ACC112 (cell line): ENCODE results near the gene GRAMD4.

ENCODE experiments used
- H2AFZ ChIP-seq: fragments of 200-600 bp; sonication (generic); one replicate; pipeline ENCODE4 v1.6.0; 2017; ENCODE audit warnings: antibody characterized with exemption, low read length; ENCODE audit not compliant: unreplicated experiment
- H3K27ac ChIP-seq: fragments of 200-600 bp; sonication (generic); 2 replicates; pipeline ENCODE4 v1.5.1; 2014; ENCODE audit warnings: low read depth, mild to moderate bottlenecking, antibody characterized with exemption, low read length, moderate library complexity
- H3K27me3 ChIP-seq: fragments of 200-600 bp; sonication (generic); 2 replicates; pipeline ENCODE4 v1.6.1; 2014; ENCODE audit warnings: mild to moderate bottlenecking, antibody characterized with exemption, low read length, moderate library complexity, mixed read lengths; ENCODE audit not compliant: insufficient read depth
- H3K36me3 ChIP-seq: fragments of 200-600 bp; sonication (generic); 2 replicates; pipeline ENCODE4 v1.6.1; 2016; ENCODE audit warnings: mild to moderate bottlenecking, antibody characterized with exemption, low read length, moderate library complexity, mixed read lengths; ENCODE audit not compliant: insufficient read depth
- H3K4me1 ChIP-seq: fragments of 200-600 bp; sonication (generic); one replicate; pipeline ENCODE4 v1.6.1; 2016; ENCODE audit warnings: low read length, mixed read lengths; ENCODE audit not compliant: insufficient read depth, unreplicated experiment, control insufficient read depth
- H3K4me3 ChIP-seq: fragments of 200-600 bp; sonication (generic); 2 replicates; pipeline ENCODE4 v1.5.1; 2014; ENCODE audit warnings: mild to moderate bottlenecking, low read depth, low read length
- H3K79me2 ChIP-seq: fragments of 200-600 bp; sonication (generic); one replicate; pipeline ENCODE4 v1.6.0; 2016; ENCODE audit warnings: low read length; ENCODE audit not compliant: control insufficient read depth, unreplicated experiment, insufficient read depth

The GRAMD4 gene

DNA sequence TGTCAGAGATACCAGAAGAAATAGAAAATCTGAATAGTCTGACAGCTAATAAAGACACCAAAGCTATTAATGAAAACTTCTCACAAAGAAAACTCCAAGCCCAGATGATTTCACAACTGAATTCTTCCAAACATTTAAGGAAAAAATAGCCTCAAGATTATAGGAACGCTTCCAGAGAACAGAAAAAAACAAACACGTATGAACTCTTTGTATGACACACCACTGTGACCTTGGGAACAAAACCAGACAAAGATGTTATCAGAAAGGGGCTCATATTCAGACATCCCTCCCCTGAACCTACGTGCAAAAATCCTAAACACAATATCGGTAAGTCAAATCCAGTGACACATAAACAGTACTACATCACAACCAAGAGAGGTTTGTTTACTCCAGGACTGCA, 94.4 kb downstream of the GRAMD4 start:
- no peaks in the 10 kb centered on the region for H3K36me3 ChIP-seq
- no peak overlapping the region for H2AFZ ChIP-seq
- H3K4me1 ChIP-seq, result no peaks in the 10 kb centered on the region

DNA sequence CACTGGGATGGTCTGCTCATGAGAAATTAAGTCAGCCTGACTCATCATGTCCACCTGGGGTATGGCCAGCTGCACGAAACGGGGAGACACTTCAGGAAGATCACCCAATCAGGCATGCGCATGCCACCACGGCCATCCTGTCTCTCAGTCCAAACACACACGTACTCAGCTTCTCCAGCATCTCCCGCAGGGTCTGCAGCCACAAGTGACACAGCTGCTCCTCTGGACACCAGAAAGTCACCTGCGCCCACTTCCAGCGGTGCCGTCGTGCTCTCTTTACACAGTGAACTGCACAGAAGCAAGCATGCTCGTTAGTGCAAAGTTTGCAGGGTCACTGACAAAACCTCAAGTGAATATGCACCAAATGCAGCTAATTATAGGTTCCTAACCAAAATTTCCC, 99.7 kb downstream of the GRAMD4 start:
- Histone ChIP-seq H3K79me2 (no peaks in the 10 kb centered on the region), H3K27me3 (no peaks in the 10 kb centered on the region), H3K4me3 (no peak overlapping the region), H3K36me3 (no peaks in the 10 kb centered on the region), H3K4me1 (no peaks in the 10 kb centered on the region), H2AFZ (no peak overlapping the region), H3K27ac (no peak overlapping the region)

More for the DNA sequence above, 94.4 kb downstream of the GRAMD4 start:
- Histone ChIP-seq H3K4me3 (no peak overlapping the region), H3K79me2 (no peaks in the 10 kb centered on the region), H3K27ac (no peak overlapping the region), H3K27me3 (no peaks in the 10 kb centered on the region)

DNA sequence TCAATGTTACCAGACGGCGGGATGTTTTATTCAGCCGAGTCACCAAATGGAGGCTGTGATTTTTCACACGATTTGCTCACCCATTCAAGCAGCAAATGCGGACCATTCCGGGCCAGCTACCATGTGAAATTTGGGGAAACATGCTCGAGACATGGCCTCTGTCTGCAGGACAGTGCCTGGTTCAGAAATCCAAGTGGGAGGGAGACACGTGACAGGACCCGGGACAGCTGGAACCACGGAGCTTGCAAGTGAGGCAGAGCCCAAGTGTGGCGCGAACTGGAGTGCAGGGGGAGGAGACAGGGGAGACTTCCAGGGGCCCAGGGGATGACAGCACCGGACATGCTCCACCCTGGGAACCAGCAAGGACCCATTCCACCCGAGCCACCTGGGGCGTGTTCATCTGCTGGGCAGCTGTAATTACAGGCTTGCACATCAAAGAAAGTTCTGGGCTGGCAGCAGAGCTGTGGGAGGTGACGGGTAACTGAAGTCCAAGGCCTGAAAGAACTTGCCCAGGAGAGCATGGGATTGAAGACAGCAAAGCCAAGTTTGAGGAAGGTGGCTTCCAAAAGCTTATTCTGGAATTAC, 101.4 kb downstream of the GRAMD4 start:
- H3K27ac ChIP-seq, result no peak overlapping the region
- H3K4me1 ChIP-seq, result no peaks in the 10 kb centered on the region
- H2AFZ ChIP-seq, result no peak overlapping the region
- H3K27me3 ChIP-seq, result no peaks in the 10 kb centered on the region
- no peak overlapping the region for H3K4me3 ChIP-seq
- no peaks in the 10 kb centered on the region for H3K36me3 ChIP-seq
- H3K79me2 ChIP-seq, result no peaks in the 10 kb centered on the region

DNA sequence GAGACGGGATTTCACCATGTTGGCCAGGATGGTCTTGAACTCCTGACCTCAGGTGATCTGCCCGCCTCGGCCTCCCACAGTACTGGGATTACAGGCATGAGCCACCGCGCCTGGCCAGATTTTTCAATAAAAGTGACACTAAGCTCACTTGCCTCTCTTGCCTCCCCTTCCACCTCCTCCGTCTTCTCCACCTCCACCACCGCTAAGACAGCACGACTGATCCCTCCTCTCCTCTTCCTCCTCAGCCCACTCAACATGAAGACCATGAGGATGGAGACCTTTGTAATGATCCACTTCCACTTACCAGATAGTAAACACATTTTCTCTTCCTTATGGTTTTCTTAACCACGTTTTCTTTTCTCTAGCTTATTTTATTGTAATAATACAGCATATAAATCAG, 103.7 kb downstream of the GRAMD4 start:
- H3K4me1 ChIP-seq, result no peaks in the 10 kb centered on the region
- H2AFZ ChIP-seq, result no peak overlapping the region
- no peak overlapping the region for H3K4me3 ChIP-seq
- H3K79me2 ChIP-seq, result peaks cover 8% of the 10 kb centered on the region
- no peaks in the 10 kb centered on the region for H3K27me3 ChIP-seq
- H3K27ac ChIP-seq, result no peak overlapping the region
- H3K36me3 ChIP-seq, result no peaks in the 10 kb centered on the region

DNA sequence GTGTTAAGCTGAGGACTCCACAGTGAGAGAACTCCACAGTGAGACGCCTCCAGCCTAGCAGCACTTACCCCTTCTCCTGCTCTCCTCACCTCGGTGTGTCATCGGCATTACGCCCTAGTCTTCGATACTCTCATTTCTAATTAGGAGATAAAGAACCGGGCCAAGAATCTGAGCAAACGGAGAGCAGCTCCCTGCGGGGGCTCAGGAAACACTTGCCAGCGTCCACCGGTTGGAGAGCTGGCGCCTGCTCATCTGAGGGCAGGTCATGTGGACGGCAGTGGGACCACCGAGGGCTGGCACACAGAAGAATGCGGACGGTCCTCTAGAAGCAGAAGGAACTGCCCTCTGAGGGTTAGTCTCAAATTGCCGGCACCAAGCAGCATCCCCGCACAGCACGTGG, 104.9 kb downstream of the GRAMD4 start:
- Histone ChIP-seq H2AFZ (no peak overlapping the region), H3K4me1 (no peaks in the 10 kb centered on the region), H3K36me3 (no peaks in the 10 kb centered on the region), H3K27me3 (no peaks in the 10 kb centered on the region), H3K27ac (no peak overlapping the region), H3K4me3 (no peak overlapping the region), H3K79me2 (peaks cover 8% of the 10 kb centered on the region)

DNA sequence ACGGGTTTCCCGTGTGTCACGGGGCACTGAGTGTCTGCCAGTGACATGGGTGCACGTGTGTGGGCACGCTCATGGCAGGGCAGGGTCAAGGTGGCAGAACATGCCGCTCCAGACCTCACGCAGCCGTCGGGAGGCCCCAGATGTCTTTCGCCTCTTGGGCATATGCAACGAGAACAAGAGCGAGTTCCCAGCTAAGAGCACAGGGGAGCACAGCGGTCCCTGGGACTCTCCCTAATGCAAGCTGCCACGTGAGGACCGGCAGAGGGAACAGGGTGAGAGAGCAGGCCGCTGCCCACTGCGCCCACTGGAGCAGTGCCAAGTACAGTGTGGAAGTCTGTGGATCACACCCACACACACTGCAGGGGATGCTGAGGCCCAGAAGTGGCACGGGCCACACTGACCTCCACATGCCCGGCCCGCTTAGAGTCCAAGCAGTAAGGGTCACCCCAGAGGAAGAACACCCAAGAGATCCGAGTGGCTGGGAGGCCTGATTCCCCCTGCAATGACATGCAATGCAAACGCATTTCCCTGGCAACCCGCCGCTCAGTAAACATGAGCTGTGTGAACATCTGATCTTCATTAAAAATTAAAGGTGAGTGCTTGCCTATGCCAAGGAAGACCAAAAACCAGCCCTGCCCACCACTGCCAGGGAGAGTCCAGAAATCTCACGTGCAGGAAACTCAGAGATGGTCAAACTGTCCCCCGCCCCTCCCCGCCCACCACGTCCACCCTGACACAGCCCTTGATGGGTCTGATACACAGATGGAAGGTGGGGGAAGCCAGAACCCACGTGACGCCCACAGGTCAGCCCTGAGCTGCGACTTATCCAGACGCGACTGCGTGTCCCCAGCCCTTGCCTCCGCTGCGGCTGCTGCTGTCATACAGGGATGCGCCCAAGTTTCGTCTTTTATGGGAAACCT, 106.1 kb downstream of the GRAMD4 start:
- Histone ChIP-seq H3K36me3 (no peaks in the 10 kb centered on the region), H3K4me3 (no peak overlapping the region), H3K79me2 (peaks cover 12% of the 10 kb centered on the region), H3K27ac (no peak overlapping the region), H2AFZ (no peak overlapping the region), H3K4me1 (no peaks in the 10 kb centered on the region), H3K27me3 (no peaks in the 10 kb centered on the region)

DNA sequence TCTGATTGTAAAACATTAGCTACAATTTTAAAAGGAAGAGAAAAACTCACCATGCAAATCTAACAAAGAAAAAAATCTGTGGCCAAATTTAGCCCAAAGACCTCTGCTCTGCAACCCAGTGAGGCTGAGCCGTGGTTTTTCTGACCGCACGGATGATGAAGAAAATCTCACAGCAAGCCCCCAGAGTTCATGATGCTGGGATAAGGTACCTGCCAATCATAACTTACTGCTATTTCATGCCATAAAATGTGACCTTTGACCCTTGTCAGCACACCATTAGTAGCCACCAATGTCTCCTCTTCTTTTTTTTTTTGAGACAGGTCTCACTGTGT, 106.8 kb downstream of the GRAMD4 start:
- H3K27ac ChIP-seq, result no peak overlapping the region
- peaks cover 16% of the 10 kb centered on the region for H3K79me2 ChIP-seq
- H3K36me3 ChIP-seq, result no peaks in the 10 kb centered on the region
- H3K4me3 ChIP-seq, result no peak overlapping the region
- no peak overlapping the region for H2AFZ ChIP-seq
- no peaks in the 10 kb centered on the region for H3K27me3 ChIP-seq
- H3K4me1 ChIP-seq, result no peaks in the 10 kb centered on the region

DNA sequence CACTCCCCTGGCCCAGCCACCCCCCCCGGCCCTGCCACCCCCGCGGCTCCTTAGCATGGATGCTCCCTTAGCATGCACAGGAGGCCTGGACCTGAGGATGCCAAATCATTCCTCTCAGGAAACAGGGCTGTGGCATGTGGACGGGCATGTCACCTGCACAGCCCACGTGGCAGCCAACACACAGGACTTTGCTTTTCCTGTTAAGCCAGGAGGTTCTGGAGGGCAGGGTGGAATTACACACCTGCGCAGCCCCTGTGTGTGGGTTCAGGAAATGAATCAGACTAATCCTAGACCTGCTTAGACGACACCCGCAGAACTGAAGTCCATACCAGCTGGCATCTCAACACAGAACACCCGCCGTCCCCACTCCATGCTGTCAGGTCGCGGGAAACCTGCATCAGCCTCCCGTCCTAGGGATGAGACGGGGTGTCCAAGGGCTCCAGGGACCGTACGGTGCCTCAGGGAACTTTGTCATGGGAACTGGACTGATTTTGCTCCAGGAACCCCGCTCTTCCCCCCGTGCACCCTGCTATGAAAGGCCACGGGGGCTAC, 107.7 kb downstream of the GRAMD4 start:
- Histone ChIP-seq H3K27me3 (no peaks in the 10 kb centered on the region), H3K27ac (no peak overlapping the region), H3K4me1 (no peaks in the 10 kb centered on the region), H3K4me3 (no peak overlapping the region), H3K36me3 (no peaks in the 10 kb centered on the region), H2AFZ (no peak overlapping the region), H3K79me2 (peaks cover 19% of the 10 kb centered on the region)

DNA sequence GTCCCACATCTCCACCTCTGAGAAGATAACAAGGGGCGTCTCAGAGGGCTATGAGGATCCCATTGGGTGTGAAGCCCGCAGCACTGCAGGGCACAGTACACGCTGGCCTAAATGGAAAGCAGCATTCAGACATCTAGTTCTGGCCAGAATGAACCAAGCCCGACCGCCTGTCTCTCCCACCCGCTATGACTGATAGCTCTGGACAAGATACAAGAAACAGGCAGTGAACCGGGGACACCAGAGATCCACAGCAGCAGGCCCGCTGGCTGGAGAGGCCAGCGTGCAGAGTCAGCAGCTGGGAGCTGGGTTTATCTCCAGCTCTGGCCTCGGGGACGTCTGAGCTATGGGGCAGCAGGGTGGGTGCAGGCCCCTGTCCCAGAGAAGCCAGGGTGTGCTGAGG, 108.3 kb downstream of the GRAMD4 start:
- H3K4me1 ChIP-seq, result no peaks in the 10 kb centered on the region
- H3K4me3 ChIP-seq, result no peak overlapping the region
- no peak overlapping the region for H2AFZ ChIP-seq
- H3K79me2 ChIP-seq, result peaks cover 19% of the 10 kb centered on the region
- H3K27me3 ChIP-seq, result no peaks in the 10 kb centered on the region
- no peaks in the 10 kb centered on the region for H3K36me3 ChIP-seq
- H3K27ac ChIP-seq, result no peak overlapping the region
